ENCODE measurements around the gene ZC3HAV1L.
"Not testable (repeated sequence)": the region's sequence is repeated elsewhere in the genome, so short reads cannot be mapped to it uniquely, and the experiment has no call there.

The ZC3HAV1L gene

DNA sequence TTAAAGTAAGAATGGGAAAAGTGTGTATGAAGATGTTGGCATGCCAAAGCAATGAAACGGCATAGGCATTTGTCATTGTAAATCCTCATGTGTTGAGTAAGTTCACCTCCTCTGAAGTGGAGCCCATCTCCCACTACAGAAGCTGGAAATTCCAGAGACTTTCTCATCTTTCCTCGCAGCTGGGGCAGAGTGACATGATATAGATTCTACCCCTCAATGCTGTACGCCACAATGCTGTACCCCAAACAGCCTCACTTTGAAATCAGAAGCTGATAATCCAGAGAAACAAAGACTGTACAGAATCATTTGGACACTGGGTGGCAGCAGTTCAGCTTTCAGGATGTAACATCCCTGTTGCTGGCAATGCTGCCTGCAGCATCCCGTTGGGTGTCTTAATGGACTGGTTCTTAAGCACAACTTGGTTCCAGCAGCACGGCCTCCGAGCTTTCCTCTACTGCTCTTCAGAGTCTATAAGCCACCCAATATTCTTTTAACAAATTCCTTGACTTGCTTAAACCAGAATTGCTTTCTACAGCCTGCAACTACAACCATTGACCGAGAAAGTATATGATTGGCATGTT lies 18.8 kb downstream of the ZC3HAV1L start:
- no peak for DNase-seq (ENCODE audit: low read depth)

DNA sequence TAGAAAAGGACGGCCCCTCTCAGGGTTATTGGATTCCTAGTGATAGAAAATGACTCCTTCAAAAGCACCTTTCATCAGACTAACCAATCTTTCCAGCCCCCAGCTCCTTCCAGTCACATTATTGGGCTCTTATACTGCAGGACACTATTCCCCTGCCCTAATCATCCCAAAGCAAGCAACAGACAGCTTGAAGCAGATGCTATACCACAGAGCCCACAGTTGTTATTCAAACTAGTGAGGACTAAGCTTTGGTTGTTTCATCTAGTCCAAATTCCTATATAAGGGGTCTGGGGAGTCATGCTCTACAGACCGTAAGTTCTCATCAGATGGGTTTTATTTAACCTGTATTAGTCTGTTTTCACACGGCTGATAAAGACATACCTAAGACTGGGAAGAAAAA lies 24.5 kb downstream of the ZC3HAV1L start:
- no peak for DNase-seq (ENCODE audit: low read depth)

DNA sequence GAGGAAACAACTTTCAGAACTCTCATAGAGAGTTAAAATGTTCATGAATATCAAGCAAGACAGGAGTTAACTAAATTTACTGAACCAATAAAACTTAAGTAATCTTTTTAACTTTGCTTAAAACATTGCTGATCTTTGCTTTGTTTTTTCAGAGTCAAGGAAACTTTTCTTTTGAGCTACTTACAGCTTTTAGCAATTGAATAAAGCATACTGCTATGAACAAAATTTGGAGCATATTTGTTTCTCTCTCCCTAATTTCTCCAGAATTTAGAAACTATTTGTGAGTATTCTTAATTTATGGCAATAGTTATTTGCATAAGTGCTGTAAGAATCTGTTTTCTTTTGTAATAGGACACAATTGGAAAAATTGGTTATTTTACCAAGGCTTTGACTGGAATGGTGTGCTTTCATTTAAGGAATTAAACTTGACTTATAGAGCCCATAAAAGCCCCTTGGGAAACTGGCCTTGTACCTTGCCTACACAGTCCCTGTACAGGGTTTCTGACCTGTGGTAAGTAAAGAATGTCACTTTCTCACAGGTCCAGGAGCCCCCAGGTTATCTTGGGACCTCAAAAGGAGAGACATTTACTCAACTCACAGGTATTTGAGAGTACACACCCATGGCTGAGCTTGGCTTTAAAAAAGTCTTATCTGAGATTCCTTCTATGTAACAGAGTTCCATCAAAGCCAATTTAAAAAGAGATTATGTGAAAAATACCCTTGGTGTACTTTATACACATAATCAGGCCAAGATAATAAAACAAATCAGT lies 31.3 kb downstream of the ZC3HAV1L start:
- no peak for DNase-seq (ENCODE audit: low read depth)

DNA sequence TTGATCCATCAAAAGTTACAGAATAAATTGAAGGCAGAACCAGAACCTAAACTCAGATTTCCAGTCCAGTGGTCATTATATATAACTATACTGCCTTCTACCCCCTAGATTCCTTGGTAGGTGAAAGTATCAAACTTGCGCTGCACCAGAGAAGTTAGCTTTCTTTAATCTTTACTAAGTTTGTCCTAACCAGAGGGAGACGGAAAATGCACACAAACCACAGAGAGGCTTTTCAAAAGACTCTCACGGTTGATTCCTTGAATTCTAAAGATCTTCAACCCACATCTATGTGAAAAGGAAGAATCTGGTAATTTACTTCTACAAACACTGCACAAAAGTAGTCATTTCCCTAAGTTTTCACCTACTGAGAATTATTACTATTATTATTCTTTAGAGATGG lies 36.4 kb downstream of the ZC3HAV1L start:
- DNase-seq (ENCODE audit: low read depth) = no peak

DNA sequence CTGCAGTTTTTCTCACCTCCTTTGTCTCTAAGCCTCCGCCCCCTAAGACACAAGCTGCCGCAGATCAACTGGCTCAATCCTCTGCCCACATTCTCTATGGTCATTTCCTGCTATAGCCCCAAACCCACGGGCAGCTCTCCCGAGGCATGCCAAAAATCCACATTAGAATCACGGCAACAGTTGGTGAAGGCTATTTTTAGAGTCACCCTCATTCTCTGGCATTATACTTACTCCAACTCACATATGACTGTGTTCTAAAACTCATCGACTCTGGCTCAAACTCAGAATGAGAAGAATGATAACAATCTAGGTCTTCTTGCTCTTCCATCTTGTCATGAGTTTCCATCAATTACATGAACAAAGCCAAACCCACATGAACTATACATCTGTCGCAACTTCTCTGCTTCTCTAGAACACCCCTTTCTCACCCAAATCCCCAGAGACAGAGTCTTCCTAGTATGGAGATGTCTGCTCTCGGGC lies 43.8 kb downstream of the ZC3HAV1L start:
- DNase-seq (ENCODE audit: low read depth) = no peak

DNA sequence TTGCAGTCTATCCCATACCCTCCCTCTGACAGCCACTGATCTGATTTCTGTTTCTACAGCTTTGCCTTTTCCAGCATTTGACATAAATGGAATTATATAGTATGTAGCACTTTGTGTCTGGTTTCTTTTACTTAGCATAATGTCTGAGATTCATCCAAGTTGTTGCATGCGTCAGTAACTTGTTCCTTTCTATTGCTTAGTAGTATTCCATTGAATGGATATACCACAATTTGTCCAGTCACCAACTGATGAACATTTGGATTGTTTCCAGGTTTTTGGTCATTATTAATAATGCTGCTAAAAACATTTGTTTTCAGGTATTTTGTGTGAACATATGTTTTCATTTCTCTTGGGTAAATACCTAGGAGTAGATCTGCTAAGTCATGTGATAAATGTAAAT lies 48.2 kb downstream of the ZC3HAV1L start:
- DNase-seq (ENCODE audit: low read depth) = no peak

DNA sequence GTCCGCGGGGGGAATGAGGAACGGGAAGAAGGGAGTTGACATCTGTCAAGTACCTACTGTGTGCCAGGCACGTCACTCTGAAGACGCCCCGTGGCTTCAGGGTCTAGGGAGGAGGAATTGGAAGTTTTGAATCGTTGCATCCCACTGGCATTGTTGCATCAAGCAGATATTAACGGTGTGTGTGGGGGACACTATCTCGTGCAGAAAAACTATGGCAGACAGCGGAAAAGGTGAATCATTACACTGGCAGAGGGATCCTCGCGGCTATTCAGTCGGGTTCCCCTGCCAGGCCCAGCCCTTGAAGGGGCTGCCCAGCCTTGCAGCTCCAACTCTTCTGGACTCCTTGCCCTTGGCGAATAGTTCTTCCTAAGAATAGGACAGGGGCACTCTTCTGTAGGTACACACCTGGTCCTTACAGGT lies 53.6 kb downstream of the ZC3HAV1L start:
- DNase-seq (ENCODE audit: low read depth) = no peak

DNA sequence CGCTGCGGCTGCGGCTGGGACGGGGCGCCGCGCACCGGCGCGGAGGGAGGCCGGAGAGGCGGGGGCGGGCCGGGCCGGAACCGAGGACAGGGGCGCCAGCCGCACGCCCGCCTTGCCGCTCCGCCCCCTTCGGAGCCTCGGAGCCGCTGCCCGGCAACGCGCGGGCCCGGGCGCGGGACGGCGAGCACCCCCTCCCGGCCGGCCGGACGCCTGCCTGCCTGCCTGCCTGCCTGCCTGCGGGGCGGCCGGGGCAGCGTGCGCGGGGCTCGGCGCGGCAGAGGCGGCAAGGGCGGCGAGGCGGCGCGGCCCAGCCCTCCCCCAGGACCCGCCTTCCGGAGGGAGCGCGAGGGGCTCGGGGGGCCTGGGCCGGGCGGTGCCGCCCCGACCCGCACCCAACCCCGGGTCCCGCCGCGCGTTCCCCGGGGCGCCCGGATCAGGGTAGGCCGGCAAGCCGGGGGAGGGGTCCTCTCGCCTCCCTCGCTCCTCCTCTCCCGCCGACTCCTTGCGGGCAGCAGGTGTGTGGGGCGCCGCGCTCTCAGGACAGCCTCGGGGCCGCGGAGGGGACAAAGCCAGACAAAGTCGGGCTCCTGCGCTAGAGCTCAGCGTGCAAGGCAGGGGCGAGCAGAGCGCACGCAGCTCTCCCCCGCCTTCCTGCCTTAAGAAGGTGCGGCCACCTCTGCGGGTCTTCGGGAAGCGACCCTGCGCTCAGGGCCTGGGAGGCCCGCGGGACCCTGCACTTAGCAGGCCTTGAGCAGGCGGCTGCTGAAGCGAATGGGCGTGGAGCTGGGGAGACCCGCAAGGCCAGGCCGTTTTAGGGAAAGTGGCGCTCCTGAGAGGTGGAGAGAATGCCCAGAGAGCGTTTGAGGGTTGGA lies 54.3 kb downstream of the ZC3HAV1L start, which contains the start of gene KIAA1549:
Gene KIAA1549 (minus strand): TSS at position 58 of the 872 bp plus-strand sequence. CDS start 120 bp downstream, outside the sequence.
- peak; percentile 29 for DNase-seq (ENCODE audit: low read depth)

DNA sequence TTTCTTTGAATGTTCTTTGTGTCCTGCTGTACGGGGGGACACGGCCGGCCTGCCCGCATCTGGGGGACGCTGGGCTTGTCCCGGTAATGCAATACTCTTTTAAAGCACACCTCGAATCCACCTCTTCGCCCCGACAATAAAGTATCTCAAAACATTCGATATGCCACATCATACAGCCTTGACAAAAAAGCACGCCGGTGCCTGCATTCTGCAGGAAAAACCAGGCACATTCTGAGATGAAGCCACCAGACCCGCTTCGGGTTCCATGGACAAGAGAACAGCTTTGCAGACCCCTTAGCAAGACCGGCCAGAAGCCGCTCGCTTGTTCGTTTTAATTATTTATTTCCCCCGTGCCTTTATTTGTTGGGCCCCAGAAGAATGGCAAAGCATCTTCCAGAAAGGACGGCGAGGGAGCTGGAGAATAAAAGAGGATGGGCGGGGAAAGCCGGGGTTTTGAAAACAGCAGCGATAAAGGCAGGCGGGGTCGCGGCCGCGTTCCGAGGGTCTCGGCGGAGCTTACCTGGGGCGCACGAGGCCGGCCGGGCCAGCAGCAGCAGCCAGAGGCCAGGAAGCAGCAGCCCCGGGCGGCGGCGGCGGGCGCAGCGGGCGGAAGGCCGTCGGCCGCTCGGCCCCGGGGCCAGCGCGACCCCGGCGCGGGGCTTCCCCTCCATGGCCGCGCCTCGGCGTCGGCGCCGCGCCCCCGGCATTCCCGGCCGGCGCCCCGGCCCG lies 55.1 kb downstream of the ZC3HAV1L start:
- no peak for DNase-seq (ENCODE audit: low read depth)

DNA sequence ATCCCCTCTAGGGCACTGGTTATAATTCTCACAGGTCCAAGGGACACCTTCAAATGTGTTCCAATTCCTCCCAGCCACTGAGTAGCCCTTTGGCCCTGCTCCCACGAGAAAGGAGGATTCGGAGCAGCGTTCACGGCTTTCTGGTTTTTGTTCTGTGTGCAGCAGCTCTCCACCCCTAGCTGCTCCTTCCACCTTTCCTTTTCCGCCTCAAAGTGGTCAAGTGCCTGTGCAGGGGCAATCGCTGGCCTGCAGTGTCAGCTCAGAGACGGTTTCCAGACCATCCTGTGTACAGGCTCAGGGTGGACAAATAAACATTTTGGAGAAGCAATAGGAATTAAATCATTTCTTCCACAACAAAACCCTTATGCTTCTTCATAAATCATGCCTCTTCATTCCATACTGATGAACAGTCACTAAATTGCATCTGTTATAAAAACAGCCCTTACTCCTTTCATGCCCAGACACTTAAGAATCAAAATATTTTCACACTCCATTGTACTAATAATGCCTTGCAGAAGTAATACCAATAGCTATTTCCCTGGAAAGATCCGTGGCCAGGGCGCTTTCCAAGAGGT lies 55.8 kb downstream of the ZC3HAV1L start:
- no peak for DNase-seq (ENCODE audit: low read depth)

DNA sequence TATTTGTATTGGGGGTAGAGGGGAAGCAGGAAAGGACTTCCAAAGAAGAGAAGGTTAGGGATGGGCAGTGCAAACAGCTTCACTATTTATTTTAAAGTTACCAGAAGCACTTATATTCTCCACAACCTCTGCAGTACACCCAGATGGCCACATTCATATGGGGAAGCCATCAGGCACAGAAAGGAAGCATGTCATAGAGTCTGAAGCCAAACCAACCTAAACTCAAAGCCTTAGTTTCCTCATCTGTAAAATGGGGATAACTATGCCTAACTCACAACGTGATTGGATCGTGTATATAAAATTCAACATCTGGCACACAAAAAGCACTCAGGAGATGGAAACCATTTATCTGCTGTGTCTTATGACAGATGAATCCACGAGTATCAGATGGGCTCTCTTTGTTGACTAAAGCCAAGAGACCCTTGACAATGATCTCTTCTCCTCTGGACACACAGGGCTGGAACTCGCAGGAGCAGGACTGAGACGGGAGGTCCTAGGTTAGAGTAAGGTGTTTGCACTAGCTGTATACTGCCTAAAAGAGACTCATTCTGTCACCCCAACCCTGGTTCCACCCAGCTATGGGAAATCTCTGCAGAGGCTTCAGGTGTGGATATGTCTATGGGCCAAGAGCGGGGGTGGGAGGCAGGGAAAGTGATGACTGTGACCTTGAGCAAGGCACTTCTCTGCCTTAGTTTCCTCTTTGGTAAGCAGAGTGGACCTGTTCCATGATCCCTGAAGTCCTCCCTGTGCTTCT lies 56.4 kb downstream of the ZC3HAV1L start:
- DNase-seq (ENCODE audit: low read depth) = no peak

DNA sequence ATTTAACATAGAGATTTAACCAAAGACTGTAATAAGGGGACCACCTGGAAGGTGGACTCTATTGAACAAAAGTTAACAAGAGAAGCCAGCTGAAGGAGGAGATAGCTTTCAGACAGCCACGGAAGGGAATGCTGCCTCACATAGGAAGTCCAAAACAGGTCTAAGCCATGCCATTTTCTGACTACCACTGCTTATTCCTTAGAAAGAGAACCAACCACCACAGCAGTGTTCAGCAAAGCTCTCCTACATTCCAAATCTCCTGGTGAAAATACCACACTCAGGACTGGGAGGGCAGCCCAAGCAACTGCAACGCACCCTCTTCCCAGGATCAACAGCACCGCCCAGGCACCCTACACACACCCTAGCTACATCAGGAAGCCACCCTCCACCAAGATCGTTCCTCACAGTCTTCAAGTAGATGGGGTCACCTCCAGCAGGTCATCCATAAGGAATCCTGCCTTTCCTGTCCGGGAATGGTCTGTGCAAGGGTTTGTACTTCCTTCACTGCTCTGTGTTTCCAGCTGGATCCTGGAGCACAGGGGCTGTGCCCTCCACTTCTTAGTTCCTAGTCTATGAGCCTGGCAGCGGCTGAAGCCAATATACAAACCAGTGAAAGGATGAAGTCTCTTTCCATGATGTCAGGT lies 57.2 kb downstream of the ZC3HAV1L start:
- no peak for DNase-seq (ENCODE audit: low read depth)

DNA sequence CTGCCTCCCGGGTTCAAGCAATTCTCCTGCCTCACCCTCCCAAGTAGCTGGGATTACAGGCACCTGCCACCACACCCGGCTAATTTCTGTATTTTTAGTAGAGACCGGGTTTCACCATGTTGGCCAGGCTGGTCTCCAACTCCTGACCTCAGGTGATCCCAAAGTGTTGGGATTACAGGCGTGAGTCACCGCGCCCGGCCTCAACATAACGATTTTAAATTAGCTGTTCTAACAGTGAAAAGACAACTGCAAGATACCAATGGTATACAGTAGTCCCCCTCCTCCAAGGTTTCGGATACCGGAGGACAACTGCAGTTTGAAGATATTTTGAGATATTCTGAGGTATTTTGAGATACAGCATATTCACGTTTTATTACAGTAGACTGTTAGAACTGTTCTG lies 59.7 kb downstream of the ZC3HAV1L start:
- DNase-seq (ENCODE audit: low read depth) = not testable (repeated sequence)
